ENCODE measurements around the gene CACNB2. TPM values are rescaled to one million over a fixed set of nuclear protein-coding genes. Genes with fewer than 3 reads are reported as not detected.
"Not testable (repeated sequence)": the region's sequence is repeated elsewhere in the genome, so short reads cannot be mapped to it uniquely, and the experiment has no call there.

CACNB2 gene
- total RNA-seq, 1 donor from 2014 or later = 1.1 TPM

DNA sequence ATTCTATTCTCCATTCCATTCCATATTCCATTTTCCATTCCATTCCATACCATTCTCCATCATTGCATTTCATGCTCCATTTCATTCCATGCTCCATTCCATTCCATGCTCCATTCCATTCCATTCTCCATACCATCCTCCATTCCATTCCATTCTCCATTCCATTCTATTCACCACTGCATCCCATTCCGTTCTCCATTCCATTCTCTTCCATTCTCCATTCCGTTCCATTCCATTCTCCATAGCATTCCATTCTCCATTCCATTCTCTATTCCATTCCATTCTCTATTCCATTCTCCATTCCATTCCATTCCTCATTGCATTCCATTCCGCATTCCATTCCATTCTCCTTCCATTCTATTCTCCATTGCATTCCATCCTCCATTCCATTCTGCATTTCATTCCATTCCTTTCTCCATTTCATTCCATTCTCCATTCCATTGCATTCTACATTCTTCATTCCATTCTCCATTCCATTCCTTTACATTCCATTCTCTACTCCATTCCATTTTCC lies 427.2 kb downstream of the CACNB2 start:
- no peaks in the 10 kb centered on the region for H3K36me3 Mint-ChIP-seq (ENCODE audit: low read depth)
- no peaks in the 10 kb centered on the region for H3K4me1 Mint-ChIP-seq (ENCODE audit: low read depth)
- no peaks in the 10 kb centered on the region for H3K27me3 Mint-ChIP-seq (ENCODE audit: low read depth)
- intact Hi-C loops (cut with micrococcal nuclease) = no loop called here
- no peak for DNase-seq (ENCODE audit: low spot score)
- H3K4me3 Mint-ChIP-seq (ENCODE audit: low read depth) = no peak overlapping the region
- no peaks in the 10 kb centered on the region for H3K9me3 Mint-ChIP-seq
- no peak overlapping the region for H3K27ac Mint-ChIP-seq

DNA sequence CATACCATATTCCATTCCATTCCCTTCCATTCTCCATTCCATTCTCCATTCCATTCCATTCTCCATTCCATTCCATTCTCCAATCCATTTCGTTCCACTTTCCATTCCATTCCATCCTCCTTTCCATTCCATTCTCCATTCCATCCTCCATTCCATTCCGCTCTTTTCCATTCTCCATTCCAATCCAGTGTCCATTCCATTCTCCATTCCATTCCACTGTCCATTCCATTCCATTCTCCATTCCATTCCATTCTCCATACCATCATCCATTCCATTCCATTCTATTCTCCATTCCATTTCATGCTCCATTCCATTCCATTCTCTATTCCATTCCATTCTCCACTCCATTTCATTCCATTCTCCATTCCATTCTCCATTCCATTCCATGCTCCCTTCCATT lies 430.2 kb downstream of the CACNB2 start:
- H3K27ac Mint-ChIP-seq; intact Hi-C loops (cut with micrococcal nuclease); H3K9me3 Mint-ChIP-seq; DNase-seq (ENCODE audit: low spot score); H3K36me3 Mint-ChIP-seq (ENCODE audit: low read depth); H3K27me3 Mint-ChIP-seq (ENCODE audit: low read depth); H3K4me1 Mint-ChIP-seq (ENCODE audit: low read depth); H3K4me3 Mint-ChIP-seq (ENCODE audit: low read depth): not testable (repeated sequence)

DNA sequence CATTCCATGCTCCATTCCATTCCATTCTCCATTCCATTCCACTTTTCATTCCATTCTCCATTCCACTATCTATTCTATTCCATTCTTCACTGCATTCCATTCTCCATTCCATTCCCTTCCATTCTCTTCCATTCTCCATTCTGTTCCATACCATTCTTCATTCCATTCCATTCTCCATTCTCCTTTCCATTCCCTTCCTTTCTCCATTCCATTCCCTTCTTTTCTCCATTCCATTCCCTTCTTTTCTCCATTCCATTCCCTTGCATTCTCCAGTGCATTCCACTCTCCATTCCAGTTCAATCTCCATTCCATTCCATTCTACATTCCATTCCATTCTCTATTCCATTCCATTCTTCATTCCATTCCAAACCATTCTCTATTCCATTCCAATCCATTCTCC lies 430.9 kb downstream of the CACNB2 start:
- Mint-ChIP-seq H3K4me3 (ENCODE audit: low read depth) (no peak overlapping the region), H3K27me3 (ENCODE audit: low read depth) (no peaks in the 10 kb centered on the region), H3K9me3 (peaks cover 7% of the 10 kb centered on the region), H3K27ac (no peak overlapping the region), H3K4me1 (ENCODE audit: low read depth) (no peaks in the 10 kb centered on the region), H3K36me3 (ENCODE audit: low read depth) (peaks cover 9% of the 10 kb centered on the region)
- no peak for DNase-seq (ENCODE audit: low spot score)
- intact Hi-C loops (cut with micrococcal nuclease) = no loop called here

DNA sequence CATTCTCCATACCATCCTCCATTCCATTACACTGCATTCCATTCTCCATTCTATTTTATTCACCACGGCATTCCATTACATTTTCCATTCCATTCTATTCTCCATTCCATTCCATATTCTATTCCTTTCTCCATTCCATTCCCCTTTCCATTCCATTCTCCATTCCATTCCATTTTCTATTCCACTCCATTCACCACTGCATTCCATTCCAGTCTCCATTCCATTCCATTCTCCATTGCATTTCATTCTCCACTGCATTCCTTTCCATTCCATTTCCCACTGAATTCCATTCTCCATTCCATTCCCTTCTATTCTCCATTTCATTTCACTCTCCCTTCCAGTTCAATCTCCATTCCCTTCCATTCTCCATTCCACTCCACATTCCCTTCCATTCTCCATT lies 431.6 kb downstream of the CACNB2 start:
- H3K27ac Mint-ChIP-seq = no peak overlapping the region
- H3K36me3 Mint-ChIP-seq (ENCODE audit: low read depth) = peaks cover 14% of the 10 kb centered on the region
- H3K27me3 Mint-ChIP-seq (ENCODE audit: low read depth) = no peaks in the 10 kb centered on the region
- no peak for DNase-seq (ENCODE audit: low spot score)
- intact Hi-C loops (cut with micrococcal nuclease) = no loop called here
- no peaks in the 10 kb centered on the region for H3K4me1 Mint-ChIP-seq (ENCODE audit: low read depth)
- H3K4me3 Mint-ChIP-seq (ENCODE audit: low read depth) = no peak overlapping the region
- H3K9me3 Mint-ChIP-seq = peaks cover 8% of the 10 kb centered on the region

DNA sequence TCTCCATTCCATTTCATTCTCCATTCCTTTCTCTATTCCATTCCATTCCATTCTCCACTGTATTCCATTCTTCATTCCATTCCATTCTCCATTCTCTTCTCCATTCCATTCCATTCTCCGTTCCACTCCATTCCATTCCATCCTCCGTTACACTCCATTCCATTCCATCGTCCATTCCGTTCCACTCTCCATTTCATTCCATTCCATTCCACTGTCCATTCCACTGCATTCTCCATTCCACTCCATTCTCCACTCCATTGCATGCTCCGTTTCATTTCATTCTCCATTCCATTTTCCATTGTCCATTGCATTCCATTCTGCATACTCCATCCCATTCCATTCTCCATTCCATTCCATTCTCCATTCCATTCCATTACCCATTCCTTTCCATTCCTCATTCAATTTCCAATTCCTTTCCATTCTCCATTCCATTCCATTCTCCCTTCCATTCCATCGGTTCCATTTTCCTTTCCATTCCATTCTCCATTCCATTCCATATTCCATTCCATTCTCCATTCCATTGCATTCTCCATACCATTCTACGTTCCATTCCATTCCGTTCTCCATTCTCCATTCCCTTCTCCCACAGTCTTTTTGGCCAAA lies 432.8 kb downstream of the CACNB2 start:
- no peak for DNase-seq (ENCODE audit: low spot score)
- peaks cover 25% of the 10 kb centered on the region for H3K36me3 Mint-ChIP-seq (ENCODE audit: low read depth)

DNA sequence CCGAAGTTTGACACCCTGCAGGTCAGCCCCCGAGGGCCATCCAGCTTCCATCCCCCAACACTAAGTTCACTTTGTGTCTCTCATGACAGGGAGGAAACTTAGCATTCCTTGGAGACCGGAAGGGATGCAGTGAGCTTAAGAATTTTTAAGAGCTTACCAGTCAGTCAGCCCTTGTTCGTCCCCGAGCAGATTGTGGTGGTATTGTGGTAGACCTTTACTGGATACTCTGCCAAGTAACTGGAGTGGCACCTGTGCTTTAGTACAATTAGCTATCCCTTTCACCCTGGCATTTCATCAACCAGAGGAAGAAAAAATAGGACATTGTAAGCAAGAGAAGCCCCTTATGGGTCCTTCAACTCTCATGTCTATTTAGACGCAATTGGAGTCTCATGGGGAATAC lies 436.4 kb downstream of the CACNB2 start:
- Mint-ChIP-seq H3K27me3 (ENCODE audit: low read depth) (no peaks in the 10 kb centered on the region), H3K27ac (no peak overlapping the region), H3K36me3 (ENCODE audit: low read depth) (peaks cover 57% of the 10 kb centered on the region), H3K4me1 (ENCODE audit: low read depth) (peaks cover 9% of the 10 kb centered on the region), H3K9me3 (peaks cover 29% of the 10 kb centered on the region), H3K4me3 (ENCODE audit: low read depth) (no peak overlapping the region)
- DNase-seq (ENCODE audit: low spot score) = no peak
- intact Hi-C loops (cut with micrococcal nuclease) = no loop called here

More for the DNA sequence above, 432.8 kb downstream of the CACNB2 start:
- no peak overlapping the region for H3K4me3 Mint-ChIP-seq (ENCODE audit: low read depth)
- H3K27me3 Mint-ChIP-seq (ENCODE audit: low read depth) = no peaks in the 10 kb centered on the region
- no peaks in the 10 kb centered on the region for H3K4me1 Mint-ChIP-seq (ENCODE audit: low read depth)
- peaks cover 16% of the 10 kb centered on the region for H3K9me3 Mint-ChIP-seq
- H3K27ac Mint-ChIP-seq = no peak overlapping the region
- intact Hi-C loops (cut with micrococcal nuclease) = no loop called here

DNA sequence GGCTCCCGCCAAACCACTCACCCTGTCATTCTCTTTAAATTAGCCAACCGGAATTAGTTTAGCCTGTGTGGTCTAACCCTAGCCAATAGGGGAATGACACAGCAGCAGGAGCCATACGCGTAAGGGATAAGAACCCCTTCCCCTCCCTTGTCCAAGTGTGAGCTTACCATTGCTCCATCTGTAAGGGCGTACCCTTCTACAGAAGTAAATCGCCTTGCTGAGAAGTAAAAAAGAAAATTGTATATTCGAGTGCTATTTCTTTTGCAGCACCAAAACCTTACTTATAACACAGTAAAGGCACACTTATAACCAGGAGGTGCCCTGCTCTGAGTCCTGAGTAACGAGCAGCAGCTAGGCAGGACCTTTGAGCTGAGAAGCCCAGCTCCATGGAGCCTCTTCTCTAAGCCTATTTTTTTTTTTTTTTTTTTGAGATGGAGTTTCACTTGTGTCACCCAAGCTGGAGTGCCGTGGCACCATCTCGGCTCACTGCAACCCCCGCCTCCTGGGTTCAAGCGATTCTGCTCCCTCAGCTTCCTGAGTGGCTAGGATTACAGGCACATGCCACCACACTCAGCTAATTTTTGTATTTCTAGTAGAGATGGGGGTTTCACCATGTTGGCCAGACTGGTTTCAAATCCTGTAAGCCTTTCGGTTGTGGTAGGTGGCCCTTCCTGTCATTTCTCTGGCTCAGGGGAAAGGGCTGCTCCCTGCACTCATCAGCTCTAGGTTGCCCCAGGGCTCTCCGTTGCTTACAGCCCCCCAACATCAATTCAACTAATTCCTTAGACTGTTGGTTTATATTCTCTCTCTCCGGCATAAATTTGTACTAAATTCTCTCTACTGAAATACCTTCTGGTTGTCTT lies 437.8 kb downstream of the CACNB2 start:
- H3K4me3 Mint-ChIP-seq (ENCODE audit: low read depth) = no peak overlapping the region
- H3K4me1 Mint-ChIP-seq (ENCODE audit: low read depth) = peaks cover 23% of the 10 kb centered on the region
- peaks cover 29% of the 10 kb centered on the region for H3K9me3 Mint-ChIP-seq
- DNase-seq (ENCODE audit: low spot score) = no peak
- H3K36me3 Mint-ChIP-seq (ENCODE audit: low read depth) = peaks cover 70% of the 10 kb centered on the region
- intact Hi-C loops (cut with micrococcal nuclease) = no loop called here
- H3K27me3 Mint-ChIP-seq (ENCODE audit: low read depth) = no peaks in the 10 kb centered on the region
- H3K27ac Mint-ChIP-seq = no peak overlapping the region

DNA sequence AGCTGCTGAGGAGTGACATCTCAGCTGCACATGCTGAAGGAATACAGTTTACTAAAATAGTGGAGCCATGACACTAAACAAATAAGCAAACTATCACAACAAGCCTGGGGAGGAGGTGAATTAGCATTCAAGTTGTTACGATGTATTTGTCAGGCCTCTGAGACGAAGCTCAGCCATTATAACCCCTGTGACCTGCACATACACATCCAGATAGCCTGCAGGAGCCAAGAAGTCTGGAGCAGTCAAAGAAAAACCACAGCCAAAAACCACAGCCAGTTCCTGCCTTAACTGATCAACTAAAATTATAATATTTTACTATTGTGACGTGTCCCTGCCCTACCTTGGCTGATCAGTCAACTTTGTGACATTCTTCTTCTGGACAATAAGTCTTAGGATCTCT lies 442.6 kb downstream of the CACNB2 start:
- H3K27me3 Mint-ChIP-seq (ENCODE audit: low read depth) = no peaks in the 10 kb centered on the region
- peak overlapping the region; percentile 34 for H3K27ac Mint-ChIP-seq
- H3K36me3 Mint-ChIP-seq (ENCODE audit: low read depth) = peaks cover 93% of the 10 kb centered on the region
- intact Hi-C loops (cut with micrococcal nuclease) = no loop called here
- peaks cover 40% of the 10 kb centered on the region for H3K4me1 Mint-ChIP-seq (ENCODE audit: low read depth)
- H3K4me3 Mint-ChIP-seq (ENCODE audit: low read depth) = peak overlapping the region; percentile 38
- peaks cover 14% of the 10 kb centered on the region for H3K9me3 Mint-ChIP-seq
- DNase-seq (ENCODE audit: low spot score) = peak; percentile 16

DNA sequence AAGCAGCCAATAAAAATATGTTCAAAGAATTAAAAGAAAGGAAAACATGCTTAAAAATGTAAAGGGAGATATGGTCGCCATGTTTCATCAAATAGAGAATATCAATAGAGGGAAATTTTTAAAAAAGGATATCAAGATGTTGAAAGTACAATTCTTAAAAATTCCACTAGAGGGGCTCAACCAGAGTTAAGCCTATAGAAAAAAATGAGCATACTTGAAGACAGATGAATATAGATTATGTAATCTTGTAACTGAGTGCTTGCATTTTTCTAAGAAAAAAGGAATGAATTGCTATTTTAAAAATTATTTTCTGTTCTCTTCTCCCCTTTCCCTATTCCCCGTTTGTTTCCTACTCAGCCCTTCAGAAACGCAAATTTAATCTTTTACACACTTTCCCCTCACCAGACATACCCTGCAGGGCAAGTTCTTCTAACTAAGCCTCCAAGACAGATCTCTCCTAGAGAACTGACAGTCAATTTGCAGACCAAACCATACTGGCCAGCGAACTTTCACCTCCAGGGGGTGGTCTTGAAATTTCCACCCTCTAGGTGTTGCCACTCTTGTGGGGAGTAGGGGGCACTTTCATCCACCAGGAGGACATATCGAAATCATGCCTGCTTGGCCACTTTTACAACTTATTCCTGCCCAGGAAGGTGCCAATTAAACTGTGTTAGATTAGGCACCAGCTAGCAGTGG lies 443.5 kb downstream of the CACNB2 start:
- no peak overlapping the region for H3K4me3 Mint-ChIP-seq (ENCODE audit: low read depth)
- H3K36me3 Mint-ChIP-seq (ENCODE audit: low read depth) = peaks cover 96% of the 10 kb centered on the region
- H3K27me3 Mint-ChIP-seq (ENCODE audit: low read depth) = no peaks in the 10 kb centered on the region
- peaks cover 40% of the 10 kb centered on the region for H3K4me1 Mint-ChIP-seq (ENCODE audit: low read depth)
- no peak overlapping the region for H3K27ac Mint-ChIP-seq
- no peak for DNase-seq (ENCODE audit: low spot score)
- intact Hi-C loops (cut with micrococcal nuclease) = no loop called here
- peaks cover 8% of the 10 kb centered on the region for H3K9me3 Mint-ChIP-seq

DNA sequence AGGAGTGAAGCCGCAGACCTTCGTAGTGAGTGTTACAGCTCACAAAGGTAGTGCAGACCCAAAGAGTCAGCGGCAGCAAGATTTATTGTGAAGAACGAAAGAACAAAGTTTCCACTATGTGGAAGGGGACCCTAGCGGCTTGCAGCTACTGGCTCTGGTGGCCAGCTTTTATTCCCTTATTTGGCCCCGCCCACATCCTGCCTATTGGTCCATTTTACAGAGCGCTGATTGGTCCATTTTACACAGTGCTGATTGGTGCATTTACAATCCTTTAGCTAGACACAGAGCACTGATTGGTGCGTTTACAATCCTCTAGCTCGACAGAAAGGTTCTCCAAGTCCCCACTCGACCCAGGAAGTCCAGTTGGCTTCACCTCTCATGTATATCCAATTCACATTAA lies 446.4 kb downstream of the CACNB2 start:
- intact Hi-C loops (cut with micrococcal nuclease); DNase-seq (ENCODE audit: low spot score); H3K4me3 Mint-ChIP-seq (ENCODE audit: low read depth); H3K27me3 Mint-ChIP-seq (ENCODE audit: low read depth); H3K27ac Mint-ChIP-seq: not testable (repeated sequence)
- Mint-ChIP-seq H3K9me3 (peaks cover 16% of the 10 kb centered on the region), H3K4me1 (ENCODE audit: low read depth) (peaks cover 31% of the 10 kb centered on the region), H3K36me3 (ENCODE audit: low read depth) (peaks cover 98% of the 10 kb centered on the region)

DNA sequence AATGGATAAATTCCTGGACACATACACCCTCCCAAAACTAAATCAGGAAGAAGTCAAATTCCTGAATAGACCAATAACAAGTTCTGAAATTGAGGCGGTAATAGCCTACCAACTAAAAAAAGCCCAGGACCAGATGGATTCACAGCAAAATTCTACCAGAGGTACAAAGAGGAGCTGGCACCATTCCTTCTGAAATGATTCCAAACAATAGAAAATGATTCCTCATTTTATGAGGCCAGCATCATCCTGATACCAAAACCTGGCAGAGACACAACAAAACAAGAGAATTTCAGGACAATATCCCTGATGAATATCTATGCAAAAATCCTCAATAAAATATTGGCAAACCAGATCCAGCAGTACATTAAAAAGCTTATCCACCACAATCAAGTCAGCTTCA lies 450.9 kb downstream of the CACNB2 start:
- DNase-seq (ENCODE audit: low spot score); H3K27ac Mint-ChIP-seq; H3K4me1 Mint-ChIP-seq (ENCODE audit: low read depth); intact Hi-C loops (cut with micrococcal nuclease); H3K27me3 Mint-ChIP-seq (ENCODE audit: low read depth); H3K4me3 Mint-ChIP-seq (ENCODE audit: low read depth): not testable (repeated sequence)
- H3K9me3 Mint-ChIP-seq = peaks cover 16% of the 10 kb centered on the region
- peaks cover 91% of the 10 kb centered on the region for H3K36me3 Mint-ChIP-seq (ENCODE audit: low read depth)
